CD4-positive, alpha-beta T cell (primary cell): ENCODE results near the gene OLFM2. TPM values are rescaled to one million over a fixed set of nuclear protein-coding genes. Genes with fewer than 3 reads are reported as not detected.

Source experiments
- ATAC-seq: fragments of 200-7000 bp; cut with Tn5 transposase; one replicate; pipeline ENCODE4 v1.10.0; 2022; ENCODE audit warnings: mild to moderate bottlenecking; ENCODE audit not compliant: poor library complexity
- CTCF ChIA-PET: fragments of 350-600 bp; sonication (Branson Sonifier 250); formaldehyde crosslinking; loops from one replicate; lab custom pipeline; 2021; ENCODE audit warnings: antibody characterized with exemption, inconsistent platforms; lab: Charles Lee
- POLR2A ChIA-PET: fragments of 350-600 bp; sonication (Branson Sonifier 250); formaldehyde crosslinking; loops from one replicate; lab custom pipeline; 2021; ENCODE audit warnings: antibody characterized with exemption, inconsistent platforms; lab: Charles Lee
- DNase-seq, 14 experiments: peaks; one replicate each; pipeline ENCODE4 v3.0.0-alpha.2; 2013 to 2020; ENCODE audit warnings: mixed read lengths in 2 of 14
- H3K27ac ChIP-seq, 2 donors: one replicate each; pipeline versions ENCODE4 v1.5.1 to v1.7.0; 2013; ENCODE audit warnings: low read length in 2 of 2, low read depth in 1 of 2, mild to moderate bottlenecking in 1 of 2
- H3K27me3 ChIP-seq, 2 experiments: 1 replicate in 1 of 2; 2 replicates in 1 of 2; pipeline versions ENCODE4 v1.6.1 to v1.7.0; 2013; ENCODE audit warnings: low read length in 2 of 2, control low read depth in 1 of 2, mild to moderate bottlenecking in 1 of 2, moderate library complexity in 1 of 2; ENCODE audit not compliant: insufficient read depth in 2 of 2, control insufficient read depth in 1 of 2
- H3K36me3 ChIP-seq: one replicate; pipeline ENCODE4 v1.6.1; 2013; ENCODE audit warnings: low read length, control low read depth; ENCODE audit not compliant: insufficient read depth
- H3K4me1 ChIP-seq: one replicate; pipeline ENCODE4 v1.6.1; 2013; ENCODE audit warnings: low read length, control low read depth; ENCODE audit not compliant: insufficient read depth
- H3K4me3 ChIP-seq: one replicate; pipeline ENCODE4 v1.5.1; 2013; ENCODE audit warnings: mild to moderate bottlenecking, low read length, moderate library complexity
- H3K9me3 ChIP-seq, 2 experiments: 1 replicate in 1 of 2; 2 replicates in 1 of 2; pipeline versions ENCODE4 v1.6.1 to v1.7.0; 2013; ENCODE audit warnings: low read length in 2 of 2, mild to moderate bottlenecking in 2 of 2, control low read depth in 1 of 2, moderate library complexity in 1 of 2; ENCODE audit not compliant: control insufficient read depth in 1 of 2, insufficient read depth in 1 of 2
- H3K27ac Mint-ChIP-seq: one replicate; pipeline ENCODE4 v1.8.0; 2020; ENCODE audit warnings: mixed read lengths
- H3K27me3 Mint-ChIP-seq: one replicate; pipeline ENCODE4 v1.8.0; 2021; ENCODE audit warnings: mixed read lengths
- H3K36me3 Mint-ChIP-seq: one replicate; pipeline ENCODE4 v1.8.0; 2021; ENCODE audit warnings: low read depth, mixed read lengths
- H3K4me1 Mint-ChIP-seq: one replicate; pipeline ENCODE4 v1.8.0; 2021; ENCODE audit warnings: low read depth, mixed read lengths
- H3K4me3 Mint-ChIP-seq: one replicate; pipeline ENCODE4 v1.8.0; 2020; ENCODE audit warnings: mild to moderate bottlenecking, mixed read lengths
- H3K9me3 Mint-ChIP-seq: one replicate; pipeline ENCODE4 v1.8.0; 2020; ENCODE audit warnings: mixed read lengths
- intact Hi-C, 2 experiments: fragments of 100-400 bp; cut with DNase I in 1 of 2; cut with micrococcal nuclease in 1 of 2; formaldehyde crosslinking; loops; one replicate each; pipeline versions ENCODE4 v1.15.1 to v1.9.0; 2023 to 2025; cut with DNase I, micrococcal nuclease
- total RNA-seq, 174 experiments: library from RNA in 2 of 174; stranded (reverse) in 2 of 174; gene quantifications; one replicate each; pipeline ENCODE4 v1.2.3 and lab custom pipeline; 2021 to 2026
- TF ChIP-seq, protein P1 (sequence below): fragments of 200-600 bp; IDR thresholded peaks from one replicate; pipeline ENCODE4 v1.8.0; 2022; ENCODE audit warnings: antibody characterized with exemption, mild to moderate bottlenecking

OLFM2 gene
- total RNA-seq, 2 experiments from 2014 or later, result 4.1 to 4.8 TPM

DNA sequence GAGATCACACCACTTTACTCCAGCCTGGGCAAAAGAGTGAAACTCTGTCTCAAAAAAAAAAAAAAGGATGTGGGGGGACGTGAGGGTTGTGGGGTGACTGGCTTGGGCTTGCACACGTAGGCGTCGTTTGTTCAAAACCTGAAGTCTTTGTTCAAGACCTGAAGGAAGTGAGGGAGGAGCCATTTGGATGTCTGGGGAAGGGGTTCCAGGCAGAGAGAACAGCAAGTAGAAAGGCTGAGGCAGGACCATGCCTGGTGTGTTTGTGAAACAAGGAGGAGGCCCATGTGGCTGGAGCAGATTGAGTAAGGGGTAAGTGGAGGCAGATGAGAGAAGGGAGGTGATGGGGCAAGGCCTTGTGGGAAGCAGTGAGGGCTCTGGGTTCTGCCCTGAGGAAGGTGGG, 73.4 kb downstream of the OLFM2 start:
- Mint-ChIP-seq H3K36me3 (peaks cover 2% of the 10 kb centered on the region), H3K4me1 (peaks cover 78% of the 10 kb centered on the region), H3K9me3 (no peaks in the 10 kb centered on the region), H3K27me3 (no peaks in the 10 kb centered on the region), H3K27ac (peak overlapping the region; percentile 88), H3K4me3 (peak overlapping the region; percentile 76)
- intact Hi-C loops, result loop anchor here (2.0 kb wide), 3 partner anchors 26 to 52 kb away; partner anchors contain the start of gene PIN1 (in 1 of the 2)
- H3K27me3 ChIP-seq, result no peaks in the 10 kb centered on the region
- peak in 5 of 14 experiments; percentile 40 to 68 (median 52) for DNase-seq
- H3K36me3 ChIP-seq, result no peaks in the 10 kb centered on the region
- H3K4me3 ChIP-seq, result peak overlapping the region; percentile 32
- H3K4me1 ChIP-seq, result peaks cover 94% of the 10 kb centered on the region
- TF ChIP-seq, protein P1, sequence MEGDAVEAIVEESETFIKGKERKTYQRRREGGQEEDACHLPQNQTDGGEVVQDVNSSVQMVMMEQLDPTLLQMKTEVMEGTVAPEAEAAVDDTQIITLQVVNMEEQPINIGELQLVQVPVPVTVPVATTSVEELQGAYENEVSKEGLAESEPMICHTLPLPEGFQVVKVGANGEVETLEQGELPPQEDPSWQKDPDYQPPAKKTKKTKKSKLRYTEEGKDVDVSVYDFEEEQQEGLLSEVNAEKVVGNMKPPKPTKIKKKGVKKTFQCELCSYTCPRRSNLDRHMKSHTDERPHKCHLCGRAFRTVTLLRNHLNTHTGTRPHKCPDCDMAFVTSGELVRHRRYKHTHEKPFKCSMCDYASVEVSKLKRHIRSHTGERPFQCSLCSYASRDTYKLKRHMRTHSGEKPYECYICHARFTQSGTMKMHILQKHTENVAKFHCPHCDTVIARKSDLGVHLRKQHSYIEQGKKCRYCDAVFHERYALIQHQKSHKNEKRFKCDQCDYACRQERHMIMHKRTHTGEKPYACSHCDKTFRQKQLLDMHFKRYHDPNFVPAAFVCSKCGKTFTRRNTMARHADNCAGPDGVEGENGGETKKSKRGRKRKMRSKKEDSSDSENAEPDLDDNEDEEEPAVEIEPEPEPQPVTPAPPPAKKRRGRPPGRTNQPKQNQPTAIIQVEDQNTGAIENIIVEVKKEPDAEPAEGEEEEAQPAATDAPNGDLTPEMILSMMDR, result no peak
- ATAC-seq, result peak; percentile 54
- ChIA-PET CTCF (no interaction called here), POLR2A (interaction anchor here (1.2 to 2.5 kb wide), 2 partner anchors 28 to 35 kb away, joined by 7 to 9 read pairs; partner anchors contain the start of genes PIN1 and UBL5)
- H3K27ac ChIP-seq, result peak overlapping the region; percentile 48 to 71
- no peaks in the 10 kb centered on the region for H3K9me3 ChIP-seq

DNA sequence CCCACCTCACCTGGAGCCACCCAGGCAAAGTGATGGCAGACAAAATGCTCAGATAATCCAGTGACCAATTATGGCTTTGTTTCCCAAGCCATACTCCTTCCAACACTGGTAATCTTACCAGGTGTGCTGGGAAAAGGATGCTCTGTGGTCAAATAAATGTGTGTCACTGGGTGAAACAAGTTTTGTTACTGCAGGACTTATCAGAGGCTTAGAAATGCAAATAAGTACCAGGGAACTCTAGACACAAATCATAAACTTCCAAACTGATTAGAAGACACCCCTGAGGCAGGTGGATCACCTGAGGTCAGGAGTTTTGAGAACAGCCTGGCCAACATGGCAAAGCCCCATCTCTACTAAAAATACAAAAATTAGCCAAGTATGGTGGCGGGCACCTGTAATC, 74.8 kb downstream of the OLFM2 start:
- H3K27me3 Mint-ChIP-seq, result no peaks in the 10 kb centered on the region
- no peaks in the 10 kb centered on the region for H3K9me3 Mint-ChIP-seq
- peak overlapping the region; percentile 88 for H3K27ac Mint-ChIP-seq
- DNase-seq (no peak), ATAC-seq (no peak)
- peaks cover 83% of the 10 kb centered on the region for H3K4me1 Mint-ChIP-seq
- peak overlapping the region; percentile 76 for H3K4me3 Mint-ChIP-seq
- H3K36me3 ChIP-seq, result peaks cover 4% of the 10 kb centered on the region
- intact Hi-C loops, result no loop called here
- TF ChIP-seq, protein P1, result no peak
- ChIA-PET CTCF (interaction anchor here (1.8 kb wide), 1 partner anchor 26 kb away, joined by 5 read pairs; the partner anchor contains the start of gene PIN1), POLR2A (interaction anchor here (0.6 to 2.5 kb wide), 2 partner anchors 27 to 721 kb away, joined by 4 to 7 read pairs; partner anchors contain the start of gene PIN1)
- no peaks in the 10 kb centered on the region for H3K9me3 ChIP-seq
- H3K4me1 ChIP-seq, result peaks cover 97% of the 10 kb centered on the region
- no peaks in the 10 kb centered on the region for H3K27me3 ChIP-seq
- H3K27ac ChIP-seq, result peak overlapping the region; percentile 2 to 44
- H3K36me3 Mint-ChIP-seq, result peaks cover 11% of the 10 kb centered on the region
- H3K4me3 ChIP-seq, result no peak overlapping the region

DNA sequence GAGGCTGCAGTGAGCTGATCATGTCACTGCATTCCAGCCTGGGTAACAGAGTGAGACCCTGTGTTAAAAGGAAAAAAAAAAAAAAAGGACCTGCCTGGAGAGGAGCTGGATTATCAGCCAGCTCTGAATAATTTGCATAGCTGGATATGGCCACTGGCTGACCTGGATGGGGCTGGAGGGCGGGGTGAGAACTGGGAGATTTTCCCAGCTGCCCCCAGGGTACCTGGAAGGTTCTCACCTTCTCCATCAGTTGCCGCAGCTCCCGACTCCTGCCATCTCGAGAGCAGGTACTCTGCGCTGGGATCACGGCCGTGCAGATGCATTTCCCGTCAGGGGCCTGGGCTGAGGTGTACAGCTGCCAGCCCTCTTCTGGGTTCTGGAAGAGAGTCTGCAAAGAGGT, 75.9 kb downstream of the OLFM2 start:
- H3K27ac ChIP-seq, result no peak overlapping the region
- TF ChIP-seq, protein P1, result no peak
- ChIA-PET CTCF (interaction anchor here (1.8 kb wide), 1 partner anchor 25 kb away, joined by 5 read pairs; the partner anchor contains the start of gene PIN1), POLR2A (no interaction called here)
- peaks cover 84% of the 10 kb centered on the region for H3K4me1 Mint-ChIP-seq
- H3K27me3 Mint-ChIP-seq, result no peaks in the 10 kb centered on the region
- ATAC-seq (no peak), DNase-seq (no peak)
- intact Hi-C loops, result no loop called here
- H3K36me3 Mint-ChIP-seq, result peaks cover 21% of the 10 kb centered on the region
- H3K27ac Mint-ChIP-seq, result peak overlapping the region; percentile 88
- peaks cover 98% of the 10 kb centered on the region for H3K4me1 ChIP-seq
- H3K4me3 ChIP-seq, result no peak overlapping the region
- no peaks in the 10 kb centered on the region for H3K27me3 ChIP-seq
- no peaks in the 10 kb centered on the region for H3K9me3 Mint-ChIP-seq
- H3K9me3 ChIP-seq, result no peaks in the 10 kb centered on the region
- H3K36me3 ChIP-seq, result peaks cover 7% of the 10 kb centered on the region
- peak overlapping the region; percentile 17 for H3K4me3 Mint-ChIP-seq
